Mesenchymal stem cell (in vitro differentiated cells and primary cell): ENCODE data around the gene CD83.

Experiments used
- DNase-seq: peaks from one replicate; pipeline ENCODE4 v3.0.0-alpha.2; 2013
- H2AFZ ChIP-seq: one replicate; pipeline ENCODE4 v1.6.1; 2013; ENCODE audit warnings: low read depth, mild to moderate bottlenecking, control low read depth, inconsistent platforms, low read length, moderate library complexity
- H2AK5ac ChIP-seq: 2 replicates; pipeline ENCODE4 v1.6.1; 2013; ENCODE audit warnings: low read length, moderate library complexity, mild to moderate bottlenecking, inconsistent platforms; ENCODE audit not compliant: severe bottlenecking
- H2BK120ac ChIP-seq: one replicate; pipeline ENCODE4 v1.6.1; 2013; ENCODE audit warnings: low read depth, mild to moderate bottlenecking, inconsistent platforms, low read length, moderate library complexity
- H2BK12ac ChIP-seq, 2 experiments: one replicate each; pipeline ENCODE4 v1.6.1; 2013; ENCODE audit warnings: inconsistent platforms in 2 of 2, low read length in 2 of 2, mild to moderate bottlenecking in 2 of 2, moderate library complexity in 2 of 2, control low read depth in 1 of 2
- H2BK15ac ChIP-seq: one replicate; pipeline ENCODE4 v1.6.1; 2013; ENCODE audit warnings: mild to moderate bottlenecking, low read depth, inconsistent platforms; ENCODE audit not compliant: poor library complexity, severe bottlenecking
- H2BK5ac ChIP-seq: 2 replicates; pipeline ENCODE4 v1.6.1; 2013; ENCODE audit warnings: low read depth, mild to moderate bottlenecking, low read length, control low read depth, inconsistent platforms; ENCODE audit not compliant: poor library complexity, severe bottlenecking
- H3K14ac ChIP-seq, 2 experiments: one replicate each; pipeline ENCODE4 v1.6.1; 2013; ENCODE audit warnings: inconsistent platforms in 2 of 2, low read length in 2 of 2, control low read depth in 1 of 2, mild to moderate bottlenecking in 1 of 2, moderate library complexity in 1 of 2
- H3K18ac ChIP-seq, 2 experiments: one replicate each; pipeline ENCODE4 v1.6.1; 2013; ENCODE audit warnings: inconsistent platforms in 2 of 2, low read length in 2 of 2, control low read depth in 1 of 2, low read depth in 1 of 2, mild to moderate bottlenecking in 1 of 2
- H3K23ac ChIP-seq, 2 experiments: one replicate each; pipeline ENCODE4 v1.6.1; 2013; ENCODE audit warnings: inconsistent platforms in 2 of 2, low read length in 2 of 2, mild to moderate bottlenecking in 2 of 2, moderate library complexity in 2 of 2, control low read depth in 1 of 2
- H3K27ac ChIP-seq: 2 replicates; pipeline ENCODE4 v1.5.1; 2013; ENCODE audit warnings: mild to moderate bottlenecking, moderate library complexity, low read length, control low read depth, inconsistent platforms; ENCODE audit not compliant: poor library complexity, severe bottlenecking
- H3K27me3 ChIP-seq, 2 experiments: 2 replicates each; pipeline versions ENCODE4 v1.6.1 to v1.7.0; 2013; ENCODE audit warnings: low read length in 2 of 2, mild to moderate bottlenecking in 2 of 2, moderate library complexity in 2 of 2, control low read depth in 1 of 2, inconsistent platforms in 1 of 2; ENCODE audit not compliant: control insufficient read depth in 1 of 2, insufficient read depth in 1 of 2
- H3K36me3 ChIP-seq, 2 experiments: 2 replicates each; pipeline versions ENCODE4 v1.6.1 to v1.7.0; 2013; ENCODE audit warnings: low read length in 2 of 2, control low read depth in 1 of 2, inconsistent platforms in 1 of 2, low read depth in 1 of 2, mild to moderate bottlenecking in 1 of 2; ENCODE audit not compliant: insufficient read depth in 2 of 2, control insufficient read depth in 1 of 2
- H3K4ac ChIP-seq, 2 experiments: one replicate each; pipeline ENCODE4 v1.6.1; 2013; ENCODE audit warnings: inconsistent platforms in 2 of 2, low read length in 2 of 2, mild to moderate bottlenecking in 2 of 2, moderate library complexity in 2 of 2, control low read depth in 1 of 2, low read depth in 1 of 2
- H3K4me1 ChIP-seq: 2 replicates; pipeline ENCODE4 v1.6.1; 2013; ENCODE audit warnings: low read depth, low read length, control low read depth; ENCODE audit not compliant: control insufficient read depth, insufficient read depth
- H3K4me2 ChIP-seq: 2 replicates; pipeline ENCODE4 v1.6.1; 2013; ENCODE audit warnings: low read length, mild to moderate bottlenecking, inconsistent platforms; ENCODE audit not compliant: poor library complexity, severe bottlenecking
- H3K4me3 ChIP-seq, 2 experiments: 2 replicates each; pipeline versions ENCODE4 v1.5.1 to v1.7.0; 2013; ENCODE audit warnings: low read length in 2 of 2, mild to moderate bottlenecking in 2 of 2, control low read depth in 1 of 2, low read depth in 1 of 2; ENCODE audit not compliant: insufficient read depth in 1 of 2
- H3K79me1 ChIP-seq: replicated peaks from 2 replicates; pipeline ENCODE4 v1.6.1; 2013; ENCODE audit warnings: mild to moderate bottlenecking, control low read depth, low read length, inconsistent platforms; ENCODE audit not compliant: poor library complexity, severe bottlenecking
- H3K9ac ChIP-seq: 2 replicates; pipeline ENCODE4 v1.7.0; 2013; ENCODE audit warnings: mild to moderate bottlenecking, low read length, moderate library complexity
- H3K9me3 ChIP-seq: 2 replicates; pipeline ENCODE4 v1.7.0; 2013; ENCODE audit warnings: mild to moderate bottlenecking, low read length; ENCODE audit not compliant: control insufficient read depth
- H4K8ac ChIP-seq: one replicate; pipeline ENCODE4 v1.6.1; 2013; ENCODE audit warnings: inconsistent platforms, mild to moderate bottlenecking, low read length, moderate library complexity
- H4K91ac ChIP-seq: one replicate; pipeline ENCODE4 v1.6.1; 2013; ENCODE audit warnings: mild to moderate bottlenecking, low read length, inconsistent platforms
- WGBS: methylation state at CpG from one replicate; pipeline ENCODE4 v1.1.7; 2013; ENCODE audit warnings: mixed read lengths; 5-methylcytosine and 5-hydroxymethylcytosine counted together

The CD83 gene

DNA sequence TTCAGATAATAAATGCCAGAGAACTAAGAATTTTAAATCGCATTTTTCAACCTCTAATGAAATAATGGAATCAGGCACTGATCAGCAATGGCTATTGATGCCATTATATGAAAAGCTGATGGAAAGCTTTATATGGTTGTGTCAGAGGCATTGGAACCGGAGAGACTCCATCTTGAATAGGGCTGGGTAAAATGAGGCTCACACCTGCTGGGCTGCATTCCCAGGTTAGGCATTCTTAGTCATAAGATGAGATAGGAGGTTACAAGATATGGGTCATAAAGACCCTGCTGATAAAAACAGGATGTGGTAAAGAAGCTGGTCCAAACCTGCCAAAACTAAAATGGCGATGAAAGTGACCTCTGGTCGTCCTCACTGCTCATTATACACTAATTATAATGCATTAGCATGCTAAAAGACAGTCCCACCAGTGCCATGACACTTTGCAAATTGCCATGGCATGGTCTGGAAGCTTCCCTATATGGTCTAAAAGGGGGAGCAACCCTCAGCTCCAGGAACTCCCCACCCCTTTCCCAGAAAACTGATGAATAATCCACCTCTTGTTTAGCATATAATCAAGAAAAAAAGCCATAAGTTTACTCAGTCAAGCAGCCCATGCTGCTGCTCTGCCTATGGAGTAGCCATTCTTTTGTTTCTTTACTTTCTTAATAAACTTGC lies 40.2 kb upstream of the CD83 start:
- Histone ChIP-seq H2AFZ (no peak overlapping the region), H3K36me3 (no peaks in the 10 kb centered on the region), H3K27ac (no peak overlapping the region), H2BK120ac (no peak overlapping the region), H3K4ac (no peak overlapping the region), H2BK5ac (no peak overlapping the region), H2BK12ac (no peak overlapping the region), H2BK15ac (no peak overlapping the region), H3K4me3 (no peak overlapping the region), H3K27me3 (no peaks in the 10 kb centered on the region), H3K18ac (no peak overlapping the region), H2AK5ac (no peak overlapping the region), H3K4me1 (peaks cover 2% of the 10 kb centered on the region), H3K4me2 (no peak overlapping the region), H3K14ac (no peak overlapping the region), H4K91ac (no peak overlapping the region), H3K9ac (no peak overlapping the region), H3K23ac (no peak overlapping the region), H3K79me1 (no peaks in the 10 kb centered on the region), H4K8ac (no peak overlapping the region), H3K9me3 (no peaks in the 10 kb centered on the region)
- 94% methylated on average over 4 of the region's 4 CpGs for WGBS
- no peak for DNase-seq

DNA sequence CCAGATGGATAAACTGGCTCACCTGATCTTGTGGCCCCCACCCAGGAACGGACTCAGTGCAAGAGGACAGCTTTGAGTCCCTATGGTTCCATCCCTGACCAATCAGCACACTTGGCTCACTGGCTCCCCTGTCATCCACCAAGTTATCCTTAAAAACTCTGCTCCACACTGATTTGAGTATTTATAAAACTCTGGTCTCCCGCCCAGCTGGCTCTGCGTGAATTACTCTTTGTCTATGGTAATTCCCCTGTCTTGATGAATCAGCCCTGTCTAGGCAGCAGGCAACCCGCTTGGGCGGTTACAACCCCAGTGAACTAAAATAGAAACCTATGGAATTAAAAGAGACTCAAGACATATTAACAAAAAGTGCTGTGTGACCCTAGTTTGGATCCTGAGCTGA lies 38.1 kb upstream of the CD83 start:
- Histone ChIP-seq H3K4me2 (no peak overlapping the region), H3K23ac (no peak overlapping the region), H4K8ac (no peak overlapping the region), H2BK5ac (no peak overlapping the region), H2BK120ac (no peak overlapping the region), H3K27me3 (no peaks in the 10 kb centered on the region), H3K18ac (no peak overlapping the region), H2BK12ac (no peak overlapping the region), H3K4me3 (no peak overlapping the region), H3K9me3 (no peaks in the 10 kb centered on the region), H2AK5ac (no peak overlapping the region), H3K14ac (no peak overlapping the region), H3K27ac (no peak overlapping the region), H3K4ac (no peak overlapping the region), H3K79me1 (no peaks in the 10 kb centered on the region), H2AFZ (no peak overlapping the region), H3K9ac (no peak overlapping the region), H4K91ac (no peak overlapping the region), H3K36me3 (no peaks in the 10 kb centered on the region), H2BK15ac (no peak overlapping the region), H3K4me1 (peaks cover 2% of the 10 kb centered on the region)
- WGBS: 77% methylated on average over 3 of the region's 5 CpGs
- no peak for DNase-seq

DNA sequence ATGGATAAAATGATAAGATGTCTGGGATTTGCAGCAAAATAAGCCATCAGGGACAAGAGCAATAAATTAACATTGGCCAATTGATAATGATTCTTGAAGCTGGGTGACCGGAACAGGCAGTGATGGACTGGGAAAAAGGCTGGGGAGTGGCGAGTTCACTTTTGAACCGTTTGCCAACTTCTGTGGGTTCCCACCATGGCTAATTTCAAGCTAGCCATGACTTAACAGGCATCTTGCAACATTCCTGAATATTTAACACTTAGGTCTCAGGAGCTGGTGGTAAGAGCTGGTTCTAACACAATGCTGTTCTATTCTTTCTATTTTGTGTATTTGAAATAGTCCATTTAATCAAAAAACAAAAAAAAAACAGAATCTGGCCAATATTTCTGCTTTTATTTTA lies 37.6 kb upstream of the CD83 start:
- H3K9me3 ChIP-seq: no peaks in the 10 kb centered on the region
- no peak for DNase-seq
- H3K27ac ChIP-seq: no peak overlapping the region
- H3K4ac ChIP-seq: no peak overlapping the region
- H4K91ac ChIP-seq: no peak overlapping the region
- no peak overlapping the region for H3K18ac ChIP-seq
- no peaks in the 10 kb centered on the region for H3K79me1 ChIP-seq
- no peak overlapping the region for H3K23ac ChIP-seq
- H3K4me3 ChIP-seq: no peak overlapping the region
- 64% methylated on average over 3 of the region's 3 CpGs for WGBS
- H3K27me3 ChIP-seq: peaks cover 0 to 2% of the 10 kb centered on the region in 2 experiments
- no peak overlapping the region for H4K8ac ChIP-seq
- H3K4me2 ChIP-seq: no peak overlapping the region
- H2BK120ac ChIP-seq: no peak overlapping the region
- no peak overlapping the region for H2AK5ac ChIP-seq
- no peak overlapping the region for H2BK12ac ChIP-seq
- H3K14ac ChIP-seq: no peak overlapping the region
- no peak overlapping the region for H2AFZ ChIP-seq
- no peak overlapping the region for H2BK15ac ChIP-seq
- peaks cover 2% of the 10 kb centered on the region for H3K4me1 ChIP-seq
- no peaks in the 10 kb centered on the region for H3K36me3 ChIP-seq
- H2BK5ac ChIP-seq: no peak overlapping the region
- H3K9ac ChIP-seq: no peak overlapping the region

DNA sequence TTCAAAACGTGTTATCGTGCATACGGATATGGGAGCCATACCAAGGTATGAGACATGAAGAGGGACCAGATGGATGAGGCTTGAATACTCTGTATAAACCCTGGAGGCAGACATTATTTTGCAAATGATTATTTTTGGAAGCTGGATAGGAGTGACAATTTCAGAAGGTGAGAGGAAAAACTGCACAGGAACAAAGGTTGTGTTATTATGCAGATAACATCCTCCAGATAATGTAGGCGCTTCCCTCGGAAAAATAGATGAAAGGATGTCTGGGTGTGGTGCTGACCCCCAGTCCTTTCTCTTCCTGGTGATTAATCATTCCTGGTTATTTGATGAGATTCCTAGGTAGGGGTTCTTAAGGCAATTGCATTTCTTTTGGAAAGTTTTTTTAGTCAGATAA lies 36.4 kb upstream of the CD83 start:
- H3K27ac ChIP-seq: no peak overlapping the region
- no peak overlapping the region for H2AFZ ChIP-seq
- H2BK120ac ChIP-seq: no peak overlapping the region
- no peak overlapping the region for H2AK5ac ChIP-seq
- no peaks in the 10 kb centered on the region for H3K79me1 ChIP-seq
- no peak overlapping the region for H3K23ac ChIP-seq
- H3K27me3 ChIP-seq: peaks cover 0 to 5% of the 10 kb centered on the region in 2 experiments
- H3K14ac ChIP-seq: no peak overlapping the region
- no peak overlapping the region for H2BK12ac ChIP-seq
- no peak overlapping the region for H3K18ac ChIP-seq
- H4K91ac ChIP-seq: no peak overlapping the region
- H3K36me3 ChIP-seq: no peaks in the 10 kb centered on the region
- no peak overlapping the region for H2BK5ac ChIP-seq
- H3K9me3 ChIP-seq: no peaks in the 10 kb centered on the region
- H3K9ac ChIP-seq: no peak overlapping the region
- H4K8ac ChIP-seq: no peak overlapping the region
- H2BK15ac ChIP-seq: no peak overlapping the region
- H3K4me2 ChIP-seq: no peak overlapping the region
- DNase-seq: no peak
- H3K4ac ChIP-seq: no peak overlapping the region
- WGBS: 96% methylated on average over 5 of the region's 5 CpGs
- no peak overlapping the region for H3K4me3 ChIP-seq
- peaks cover 2% of the 10 kb centered on the region for H3K4me1 ChIP-seq
